Psoas muscle (tissue), 8 donors: ENCODE measurements around the gene CSPG4. TPM values are rescaled to one million over a fixed set of nuclear protein-coding genes. Genes with fewer than 3 reads are reported as not detected.
"Not testable (repeated sequence)": the region's sequence is repeated elsewhere in the genome, so short reads cannot be mapped to it uniquely, and the experiment has no call there.

ENCODE experiments used
- ATAC-seq, 4 donors: fragments of 200-7000 bp; cut with Tn5 transposase; one replicate each; pipeline ENCODE4 v1.9.1; 2020; ENCODE audit warnings: moderate library complexity in 3 of 4, mild to moderate bottlenecking in 2 of 4
- DNase-seq, 2 donors: peaks; one replicate each; pipeline ENCODE4 v3.0.0-alpha.2; 2020
- H3K27ac ChIP-seq: fragments of 200-600 bp; one replicate; pipeline ENCODE4 v1.8.0; 2022
- H3K27me3 ChIP-seq, 3 donors: fragments of 200-600 bp in 1 of 3; one replicate each; pipeline versions ENCODE4 v1.6.1 to v1.8.0; 2013 to 2022; ENCODE audit warnings: low read length in 2 of 3, mild to moderate bottlenecking in 2 of 3, moderate library complexity in 1 of 3; ENCODE audit not compliant: insufficient read depth in 3 of 3
- H3K36me3 ChIP-seq, 2 donors: fragments of 200-600 bp in 1 of 2; one replicate each; pipeline versions ENCODE4 v1.6.1 to v1.8.0; 2013 to 2022; ENCODE audit warnings: low read depth in 1 of 2, mild to moderate bottlenecking in 1 of 2, moderate library complexity in 1 of 2; ENCODE audit not compliant: insufficient read depth in 1 of 2
- H3K4me1 ChIP-seq: fragments of 200-600 bp; one replicate; pipeline ENCODE4 v1.8.0; 2022
- H3K4me3 ChIP-seq: fragments of 200-600 bp; one replicate; pipeline ENCODE4 v1.8.0; 2022; ENCODE audit warnings: mild to moderate bottlenecking
- H3K9me3 ChIP-seq: fragments of 200-600 bp; one replicate; pipeline ENCODE4 v1.8.0; 2022
- CTCF ChIP-seq: fragments of 200-600 bp; IDR thresholded peaks from one replicate; pipeline ENCODE4 v1.8.0; 2022; ENCODE audit warnings: antibody characterized with exemption
- WGBS, 3 donors: extraction: QIAGEN DNeasy Blood & Tissue Kit; methylation state at CpG; one replicate each; pipeline versions ENCODE4 v1.1.6 to v1.1.7; 2013; 5-methylcytosine and 5-hydroxymethylcytosine counted together
- intact Hi-C, 2 donors: fragments of 100-400 bp; cut with DNase I; formaldehyde crosslinking; loops; one replicate each; pipeline versions ENCODE4 v1.11.0 to v1.14.2; 2022
- polyA plus RNA-seq, 3 donors: library from polyadenylated mRNA; stranded (reverse); fragments of 200-250 nt; gene quantifications; one replicate each; pipeline ENCODE4 v1.2.3, GENCODE V29; 2013
- total RNA-seq, 4 donors: library from RNA; stranded (reverse); fragmentation: NEBNext Ultra II Directional in 2 of 4; extraction: Animal tissue kit (Norgen Biotek cat#: 25700) in 2 of 4; gene quantifications; one replicate each; pipeline versions ENCODE4 v1.2.1 to v1.2.4, GENCODE V29; 2021 to 2023
- donor health status: healthy with polysubstance abuse.
- donor health status: DM: no; HTN: no; CAD: no; lungs with moderate emphysema.
- donor health status: Bipolar disorder and iron deficiency.
- donor health status: healthy.
- donor health status: DM: yes; HTN: yes; CAD: no.
- donor health status: DM: no; HTN: no; CAD: no.
- donor health status: DM: no; HTN: no; CAD: no.
- donor health status: DM: yes; HTN: yes; CAD: no.

CSPG4 gene
- total and polyA plus RNA-seq, 7 donors: 8.1 to 49.5 (median 15.9) TPM

- Histone ChIP-seq H3K9me3 (no peaks in the 10 kb centered on the region), H3K36me3 (no peaks in the 10 kb centered on the region), H3K4me3 (no peak overlapping the region), H3K27me3 (no peaks in the 10 kb centered on the region), H3K27ac (no peak overlapping the region), H3K4me1 (no peaks in the 10 kb centered on the region)
- intact Hi-C loops: loop anchor here in 1 of 2 donors (5.0 kb wide), 1 partner anchor 95 kb away; no protein-coding TSS in a partner anchor
- WGBS, 3 donors: 61 to 65% (median 64%) methylated on average over 15 to 16 of the region's 16 CpGs
- DNase-seq: no peak
- no peak for ATAC-seq
- TF ChIP-seq CTCF: no peak
Measured at GRCh38 chr15:75732177-75732808, 19.6 kb upstream of the CSPG4 start.

GRCh38 chr15:75731248-75732151 lies 18.9 kb upstream of the CSPG4 start:
- peak in 2 of 4 donors; percentile 14 to 33 for ATAC-seq

GRCh38 chr15:75730376-75731247 lies 18.0 kb upstream of the CSPG4 start:
- H3K27me3 ChIP-seq, H3K36me3 ChIP-seq, H3K4me1 ChIP-seq, H3K27ac ChIP-seq, ATAC-seq, H3K9me3 ChIP-seq, H3K4me3 ChIP-seq: not testable (repeated sequence)
- intact Hi-C loops: loop anchor here in 1 of 2 donors (2.0 to 5.0 kb wide), 2 partner anchors 42 to 93 kb away; no protein-coding TSS in a partner anchor
- DNase-seq: peak in 1 of 2 donors; percentile 39
- WGBS, 3 donors: 89 to 92% (median 91%) methylated on average over 17 of the region's 17 CpGs

More at GRCh38 chr15:75731248-75732151, 18.9 kb upstream of the CSPG4 start:
- WGBS, 3 donors: 52 to 56% (median 53%) methylated on average over 28 of the region's 28 CpGs
- Histone ChIP-seq H3K4me3 (no peak overlapping the region), H3K36me3 (no peaks in the 10 kb centered on the region), H3K4me1 (no peaks in the 10 kb centered on the region), H3K9me3 (no peaks in the 10 kb centered on the region), H3K27ac (no peak overlapping the region), H3K27me3 (no peaks in the 10 kb centered on the region)
- TF ChIP-seq CTCF: no peak
- intact Hi-C loops: loop anchor here in 1 of 2 donors (2.0 to 5.0 kb wide), 2 partner anchors 43 to 94 kb away; no protein-coding TSS in a partner anchor
- DNase-seq: peak in 1 of 2 donors; percentile 32

GRCh38 chr15:75729326-75730069 lies 16.9 kb upstream of the CSPG4 start:
- Histone ChIP-seq H3K27me3 (no peaks in the 10 kb centered on the region), H3K36me3 (no peaks in the 10 kb centered on the region), H3K9me3 (no peaks in the 10 kb centered on the region), H3K4me1 (no peaks in the 10 kb centered on the region), H3K27ac (no peak overlapping the region), H3K4me3 (no peak overlapping the region)
- WGBS, 3 donors: 59 to 77% (median 64%) methylated on average over 10 of the region's 10 CpGs
- ATAC-seq (no peak), DNase-seq (no peak)
- no peak for TF ChIP-seq CTCF
- intact Hi-C loops: loop anchor here in 1 of 2 donors (2.0 to 5.0 kb wide), 3 partner anchors 41 to 92 kb away; no protein-coding TSS in a partner anchor
